ENCODE results near the gene CRACR2B. TPM values are rescaled to one million over a fixed set of nuclear protein-coding genes. Genes with fewer than 3 reads are reported as not detected.

The CRACR2B gene
- total RNA-seq, 1 donor from 2014 or later, result 8.0 TPM

DNA sequence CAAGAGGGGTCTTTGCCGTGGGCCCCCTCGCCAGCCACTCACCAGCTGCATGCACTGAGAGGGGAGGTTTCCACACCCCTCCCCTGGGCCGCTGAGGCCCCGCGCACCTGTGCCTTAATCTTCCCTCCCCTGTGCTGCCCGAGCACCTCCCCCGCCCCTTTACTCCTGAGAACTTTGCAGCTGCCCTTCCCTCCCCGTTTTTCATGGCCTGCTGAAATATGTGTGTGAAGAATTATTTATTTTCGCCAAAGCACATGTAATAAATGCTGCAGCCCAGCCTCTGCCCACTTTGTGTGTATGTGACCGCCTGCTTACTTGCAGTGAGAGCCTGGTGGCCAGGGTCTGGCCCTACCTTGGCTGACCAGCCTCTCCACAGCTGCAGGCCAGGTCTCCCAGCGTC is 2.8 kb upstream of the CRACR2B start:
- intact Hi-C loops (cut with micrococcal nuclease), result no loop called here

DNA sequence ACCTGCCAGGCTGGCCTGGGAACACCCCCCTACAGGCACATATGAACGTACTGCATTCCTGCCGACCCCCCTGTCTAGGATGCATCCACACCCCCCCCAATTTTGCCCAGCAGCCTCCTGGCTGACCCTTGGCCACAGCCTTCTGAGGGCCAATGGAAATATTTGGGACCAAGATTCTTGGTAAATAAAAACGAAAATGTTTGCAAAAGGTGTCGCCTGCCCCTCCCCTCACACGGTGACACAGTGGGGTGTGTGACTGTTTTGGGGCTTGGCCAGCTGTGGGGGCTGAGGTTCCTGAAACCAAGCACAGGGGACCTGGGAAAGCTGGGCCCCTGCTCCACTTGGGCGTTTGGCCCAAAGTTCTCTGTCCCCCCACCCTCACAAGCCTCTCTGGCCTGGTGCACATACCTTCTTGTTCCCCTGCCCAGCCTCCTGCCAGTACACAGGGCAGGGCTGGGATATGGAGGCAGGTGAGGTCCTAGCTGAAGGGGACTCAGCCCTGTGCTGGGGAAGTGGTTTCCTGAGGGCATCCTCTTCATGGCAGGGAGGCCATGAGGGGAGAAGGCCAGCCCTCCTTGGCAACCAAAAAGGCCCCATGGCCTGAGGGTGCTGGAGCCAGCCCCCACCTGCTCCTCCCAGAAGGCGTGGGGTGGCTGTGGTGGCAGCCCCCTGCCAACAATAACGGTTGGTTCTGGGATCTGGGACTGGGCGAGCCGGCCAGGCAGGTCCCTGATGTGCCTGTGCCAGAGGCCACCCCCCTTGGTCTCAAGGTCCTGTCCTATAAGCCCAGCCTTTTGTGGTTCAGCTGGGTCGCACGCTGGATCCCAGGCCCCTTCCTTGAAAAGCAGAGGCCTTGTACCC is 2.1 kb upstream of the CRACR2B start:
- intact Hi-C loops (cut with micrococcal nuclease), result no loop called here

DNA sequence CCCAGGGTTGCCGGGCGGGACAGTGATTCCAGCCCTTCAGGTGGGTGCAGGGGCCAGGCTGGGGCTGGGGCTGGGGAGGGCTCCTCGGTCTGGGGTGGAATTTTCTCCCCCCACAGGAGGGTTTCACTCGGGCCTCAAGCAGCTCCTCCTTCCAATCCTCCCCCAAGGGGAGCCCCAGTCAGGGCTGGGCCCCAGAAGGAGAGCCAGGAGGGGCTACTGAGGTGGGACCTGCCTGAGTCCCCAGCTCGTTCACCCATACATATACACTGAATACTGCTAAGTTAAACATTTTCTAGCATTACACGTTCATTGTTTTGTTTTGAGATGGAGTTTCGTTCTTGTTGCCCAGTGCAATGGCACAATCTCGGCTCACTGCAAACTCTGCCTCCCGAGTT is 1.5 kb upstream of the CRACR2B start:
- intact Hi-C loops (cut with micrococcal nuclease), result no loop called here

DNA sequence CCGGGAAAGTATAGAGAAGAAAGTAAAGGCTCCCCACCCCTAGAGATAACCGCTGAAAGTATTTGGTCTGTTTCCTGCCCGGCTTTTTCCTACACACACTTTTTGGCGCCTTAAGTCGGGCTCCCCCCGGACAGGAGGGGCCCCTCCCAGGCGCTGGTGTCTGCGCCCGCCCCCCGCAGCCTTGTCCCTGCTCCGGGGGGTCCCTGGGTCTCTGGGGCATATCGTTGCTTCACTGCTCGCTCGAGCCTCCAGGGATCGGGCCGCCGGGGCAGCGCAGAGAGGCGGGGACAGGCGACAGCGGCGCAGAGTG is 928 bp upstream of the CRACR2B start:
- intact Hi-C loops (cut with micrococcal nuclease), result no loop called here

DNA sequence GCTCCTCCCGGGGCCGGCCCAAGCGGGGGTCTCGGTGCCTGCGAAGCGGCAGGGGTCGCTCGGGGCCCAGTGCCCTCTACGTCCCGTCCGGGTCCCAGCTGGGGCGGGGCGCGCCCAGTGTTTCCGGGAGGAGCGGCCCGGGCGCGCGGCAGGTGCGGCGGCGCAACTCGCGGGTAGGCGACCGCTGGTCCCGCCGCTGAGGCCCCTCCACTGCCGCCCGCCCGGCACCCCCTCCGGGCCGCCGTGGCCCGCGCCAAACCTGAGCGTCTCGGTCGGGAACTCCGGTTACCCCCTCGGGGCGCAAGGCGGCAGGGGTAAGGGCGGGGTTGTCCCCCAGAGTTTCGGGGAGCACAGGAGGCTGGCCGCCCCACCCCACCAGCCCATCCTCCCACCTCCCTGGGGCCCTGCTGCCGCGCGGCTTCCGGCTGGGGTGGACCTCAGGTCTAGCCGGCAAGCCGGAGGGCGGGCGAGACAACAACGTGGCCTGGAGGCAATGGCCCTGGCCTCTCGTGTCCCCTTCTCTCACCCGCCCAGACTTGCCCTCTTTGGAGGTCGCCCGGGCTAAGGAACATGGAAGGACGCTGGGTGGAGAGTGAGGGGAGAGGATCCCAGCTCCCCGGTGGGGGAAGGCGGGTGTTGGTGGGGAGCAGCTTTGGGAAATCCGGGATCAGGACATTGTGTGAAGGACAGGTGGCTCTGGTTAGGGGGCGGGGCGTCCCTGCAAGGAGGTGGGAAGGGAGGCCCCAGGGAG is 398 bp upstream of the CRACR2B start:
- intact Hi-C loops (cut with micrococcal nuclease), result no loop called here

DNA sequence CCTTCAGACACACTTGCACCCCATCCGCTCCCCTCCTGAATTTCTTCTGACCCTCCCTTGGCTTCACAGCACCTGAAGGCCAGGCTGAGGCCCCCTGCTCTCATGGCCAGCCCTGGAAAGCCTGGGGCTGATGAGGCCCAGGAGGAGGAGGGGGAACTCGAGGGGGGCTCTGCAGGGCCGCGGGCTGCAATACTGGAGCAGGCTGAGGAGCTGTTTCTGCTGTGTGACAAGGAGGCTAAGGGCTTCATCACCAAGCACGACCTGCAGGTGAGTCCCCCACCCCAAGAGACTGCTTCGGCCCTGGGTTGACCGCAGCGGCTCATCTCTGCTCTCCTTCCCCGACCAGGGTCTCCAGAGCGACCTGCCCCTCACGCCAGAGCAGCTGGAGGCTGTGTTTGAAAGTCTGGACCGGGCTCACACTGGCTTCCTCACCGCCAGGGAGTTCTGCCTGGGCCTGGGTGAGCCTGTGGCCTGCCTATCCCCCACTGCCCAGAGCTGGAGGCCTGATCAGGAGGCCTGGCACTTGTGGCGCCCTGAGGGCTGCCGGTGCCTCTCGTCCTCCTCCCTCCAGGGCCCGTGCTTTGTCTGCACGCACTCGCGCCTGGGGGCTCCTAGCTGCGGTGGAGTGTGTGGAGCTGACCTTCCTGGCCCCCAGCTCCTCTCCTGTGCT is 922 bp downstream of the CRACR2B start:
- intact Hi-C loops (cut with micrococcal nuclease), result no loop called here

DNA sequence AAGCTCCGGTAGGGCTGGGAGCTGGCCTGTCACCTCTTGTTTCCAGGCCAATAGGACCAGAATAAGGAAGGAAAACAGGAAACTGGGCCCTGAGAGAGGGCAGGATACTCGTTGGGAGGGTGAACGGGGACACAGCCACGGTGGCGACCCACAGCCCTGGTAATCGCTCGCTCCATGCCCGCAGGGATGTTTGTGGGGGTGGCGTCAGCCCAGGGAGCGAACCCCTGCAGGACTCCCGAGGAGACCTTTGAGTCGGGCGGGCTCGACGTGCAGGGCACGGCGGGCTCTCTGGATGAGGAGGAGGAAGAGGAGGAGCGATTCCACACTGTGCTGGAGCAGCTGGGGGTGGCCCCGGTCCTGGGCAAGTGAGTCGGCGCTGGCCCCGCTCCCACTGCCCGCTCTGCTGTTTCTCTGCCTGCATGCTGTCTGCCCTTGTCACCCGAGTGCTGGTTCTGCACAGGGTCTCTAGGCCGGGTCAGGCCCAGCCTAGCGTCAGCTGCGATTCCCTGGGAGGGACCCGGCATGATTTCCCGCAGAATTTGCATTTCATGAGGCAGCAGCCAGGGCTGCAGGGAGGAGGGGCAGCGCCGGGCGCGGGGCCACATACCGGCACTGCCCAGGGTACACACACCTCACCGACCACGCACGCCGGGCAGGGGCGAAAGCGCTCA is 1.6 kb downstream of the CRACR2B start:
- intact Hi-C loops (cut with micrococcal nuclease), result no loop called here

DNA sequence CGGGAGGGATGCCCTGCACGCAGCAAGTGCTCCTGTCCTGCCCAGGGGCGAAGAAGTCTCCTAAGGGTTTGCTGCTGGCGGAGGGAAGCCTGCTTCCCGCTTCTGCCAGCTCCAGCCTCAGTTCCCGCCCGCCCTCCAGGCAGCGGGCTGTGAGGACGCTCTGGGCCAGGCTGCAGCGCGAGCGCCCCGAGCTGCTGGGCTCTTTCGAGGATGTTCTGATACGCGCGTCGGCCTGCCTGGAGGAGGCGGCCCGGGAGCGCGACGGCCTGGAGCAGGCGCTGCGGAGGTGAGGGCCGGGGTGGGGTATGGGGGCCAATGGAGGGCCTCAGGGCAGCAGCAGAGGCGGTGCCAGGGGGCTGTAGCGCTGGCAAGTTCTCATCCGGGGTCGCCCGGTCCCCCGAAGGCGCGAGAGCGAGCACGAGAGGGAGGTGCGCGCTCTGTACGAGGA is 2.2 kb downstream of the CRACR2B start:
- intact Hi-C loops (cut with micrococcal nuclease), result loop anchor here (1.0 kb wide), 1 partner anchor 11 kb away; no protein-coding TSS in a partner anchor

DNA sequence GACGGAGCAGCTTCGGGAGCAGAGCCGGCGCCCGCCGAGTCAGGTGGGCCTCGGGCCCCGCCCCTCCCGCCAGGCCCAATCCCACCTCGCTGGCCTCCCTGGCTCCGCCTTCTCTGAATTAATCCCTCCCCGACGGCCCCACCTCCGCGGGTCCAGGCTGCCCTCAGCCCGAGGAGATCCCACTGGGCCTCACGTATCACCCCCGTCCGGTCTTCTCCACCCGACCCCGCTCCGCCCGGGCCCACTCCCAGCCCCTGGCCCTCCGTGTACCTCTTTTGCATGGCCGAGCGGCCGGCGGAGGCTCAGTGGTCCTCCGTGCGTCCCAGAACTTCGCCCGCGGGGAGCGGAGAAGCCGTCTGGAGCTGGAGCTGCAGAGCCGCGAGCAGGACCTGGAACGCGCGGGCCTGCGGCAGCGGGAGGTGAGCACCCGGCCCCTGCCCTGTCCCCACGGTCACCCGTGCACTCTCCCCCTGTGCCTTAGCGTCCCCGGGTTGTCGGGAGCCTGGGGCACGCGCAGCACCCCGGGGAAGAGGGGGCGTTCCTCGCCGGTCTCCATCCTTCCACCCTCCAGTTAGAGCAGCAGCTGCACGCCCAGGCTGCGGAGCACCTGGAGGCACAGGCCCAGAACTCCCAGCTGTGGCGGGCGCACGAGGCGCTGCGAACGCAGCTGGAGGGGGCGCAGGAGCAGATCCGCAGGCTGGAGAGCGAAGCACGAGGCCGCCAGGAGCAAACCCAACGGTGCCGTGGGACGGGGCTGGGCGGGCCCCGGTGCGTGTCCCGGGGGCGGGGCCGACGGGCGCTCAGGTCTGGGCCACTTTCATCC is 2.8 kb downstream of the CRACR2B start:
- intact Hi-C loops (cut with micrococcal nuclease), result loop anchor here (1.0 kb wide), 1 partner anchor 11 kb away; no protein-coding TSS in a partner anchor

DNA sequence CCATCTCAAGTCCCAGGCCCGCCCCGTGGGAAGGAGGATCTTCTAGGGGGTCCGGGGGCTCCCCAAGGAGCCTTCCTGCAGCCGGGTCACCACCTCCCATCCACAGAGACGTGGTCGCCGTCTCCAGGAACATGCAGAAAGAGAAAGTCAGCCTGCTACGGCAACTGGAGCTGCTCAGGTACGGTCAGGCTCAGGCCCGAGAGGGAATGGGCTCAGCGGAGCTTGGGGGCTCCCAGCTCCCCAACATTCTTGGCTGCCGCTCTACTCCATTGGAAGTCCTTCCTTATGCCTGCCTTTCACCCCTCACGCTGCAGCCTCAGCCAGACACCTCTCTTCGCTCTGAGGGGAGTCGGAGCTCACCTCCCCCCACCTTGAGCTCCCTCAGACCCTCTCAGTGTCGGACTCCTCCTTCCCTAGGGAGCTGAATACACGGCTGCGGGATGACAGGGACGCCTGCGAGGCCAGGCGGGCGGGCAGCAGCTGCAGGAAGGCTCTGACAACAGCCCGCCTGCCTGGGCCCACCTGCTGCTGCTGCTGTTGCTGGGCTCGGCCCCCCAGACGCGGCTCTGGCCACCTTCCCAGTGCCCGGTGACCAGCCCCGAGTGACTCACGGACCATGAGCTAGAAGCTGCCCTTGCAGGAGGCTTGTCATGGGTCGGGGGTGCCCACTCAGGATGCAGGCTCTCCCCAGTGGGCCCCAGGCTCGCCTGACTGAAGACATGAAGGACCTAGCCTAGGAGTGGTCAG is 3.6 kb downstream of the CRACR2B start:
- intact Hi-C loops (cut with micrococcal nuclease), result no loop called here

DNA sequence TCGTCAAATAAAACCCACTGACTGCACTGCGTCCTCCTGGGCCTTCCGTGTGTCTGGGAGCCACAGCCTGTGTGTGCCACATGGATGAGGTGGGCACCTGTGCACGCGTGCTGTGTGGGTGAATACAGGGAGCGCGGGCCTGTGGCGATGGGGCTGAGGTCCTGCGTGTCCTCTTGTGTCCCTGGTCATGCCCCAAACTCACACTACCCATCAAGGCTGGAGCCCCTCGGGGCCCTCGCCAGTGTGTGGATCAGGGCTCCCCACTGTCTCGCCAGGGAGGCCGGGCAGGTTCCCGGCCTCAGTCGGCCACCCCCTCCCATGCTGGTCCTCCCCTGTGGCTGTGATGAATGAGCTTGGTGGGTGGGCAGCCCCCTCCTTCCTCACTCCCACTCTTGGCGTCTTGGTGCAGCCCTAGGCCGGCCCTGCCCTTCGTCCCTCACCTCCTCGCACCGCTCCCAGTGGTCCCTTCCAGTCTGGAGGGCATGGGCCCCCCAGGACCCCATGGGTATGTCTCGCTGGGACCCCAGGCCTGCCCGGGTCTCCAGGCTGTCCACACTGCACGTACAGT is 4.3 kb downstream of the CRACR2B start:
- intact Hi-C loops (cut with micrococcal nuclease), result no loop called here

DNA sequence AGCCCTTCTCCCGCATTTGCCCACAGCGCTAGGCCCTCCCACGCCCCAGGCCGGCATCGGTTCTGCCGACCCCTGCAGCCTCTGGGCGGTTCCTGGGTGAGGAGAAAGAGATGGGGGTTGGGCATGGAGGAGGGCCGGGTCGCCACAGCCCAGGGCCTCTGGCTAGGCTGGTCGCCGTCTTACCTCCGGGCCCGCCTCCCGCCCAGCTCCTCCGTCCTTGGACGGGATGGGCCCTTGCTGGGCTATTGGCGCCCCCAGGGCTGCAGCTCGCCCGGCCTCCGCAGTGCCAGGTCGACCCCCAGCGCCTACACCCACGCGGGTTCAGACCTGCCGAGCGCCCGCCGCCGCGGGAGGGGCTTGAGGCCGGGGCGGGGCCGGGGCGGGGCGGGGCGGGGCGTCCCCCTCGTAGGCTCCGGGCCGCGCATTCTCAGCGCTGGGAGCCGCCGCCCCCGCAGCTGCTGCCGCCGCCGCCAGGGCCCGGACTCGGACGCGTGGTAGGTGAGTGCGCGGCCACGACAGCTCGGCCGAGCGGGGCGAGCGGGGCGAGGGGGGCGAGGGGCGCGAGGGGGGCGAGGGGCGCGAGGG is 4.9 kb downstream of the CRACR2B start, which contains the start of gene CD151:
CD151 (plus strand) TSS at position 424 of the 585 bp plus-strand sequence. CDS start 3,118 bp downstream, outside the sequence.
- intact Hi-C loops (cut with micrococcal nuclease), result no loop called here

DNA sequence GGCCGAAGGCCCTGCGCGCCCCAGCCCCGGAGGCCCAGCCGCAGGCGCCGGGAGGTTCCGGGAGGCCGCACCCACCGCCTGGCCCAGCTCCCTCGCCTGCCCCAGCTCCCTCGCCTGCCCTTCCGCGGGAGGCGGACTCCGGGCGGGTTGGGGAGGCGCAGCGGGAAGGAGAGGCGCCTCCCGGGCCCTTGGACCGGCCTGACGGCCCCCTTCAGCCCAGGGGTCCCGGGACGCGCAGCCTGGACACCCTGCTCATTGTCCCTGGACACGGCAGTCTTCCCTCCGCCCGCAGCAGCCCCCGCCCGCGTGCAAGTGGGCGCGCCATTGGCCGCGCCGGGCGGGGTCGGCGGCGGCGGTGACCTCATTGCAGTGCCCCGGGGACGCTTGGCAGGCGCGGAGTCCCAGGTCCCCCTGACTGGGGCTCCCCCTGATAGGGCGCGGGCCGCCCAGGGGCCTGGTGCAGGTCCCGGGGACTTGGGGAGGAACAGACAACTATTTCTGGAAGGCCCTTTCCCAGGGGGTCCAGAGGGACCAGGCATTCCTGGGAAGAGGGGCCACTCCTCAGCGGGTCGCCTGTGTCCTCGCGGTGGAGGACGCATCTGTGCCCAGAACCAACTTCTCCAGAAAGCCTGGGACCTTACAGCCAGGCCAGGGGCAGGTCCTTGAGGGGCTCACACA is 5.5 kb downstream of the CRACR2B start:
- intact Hi-C loops (cut with micrococcal nuclease), result no loop called here

DNA sequence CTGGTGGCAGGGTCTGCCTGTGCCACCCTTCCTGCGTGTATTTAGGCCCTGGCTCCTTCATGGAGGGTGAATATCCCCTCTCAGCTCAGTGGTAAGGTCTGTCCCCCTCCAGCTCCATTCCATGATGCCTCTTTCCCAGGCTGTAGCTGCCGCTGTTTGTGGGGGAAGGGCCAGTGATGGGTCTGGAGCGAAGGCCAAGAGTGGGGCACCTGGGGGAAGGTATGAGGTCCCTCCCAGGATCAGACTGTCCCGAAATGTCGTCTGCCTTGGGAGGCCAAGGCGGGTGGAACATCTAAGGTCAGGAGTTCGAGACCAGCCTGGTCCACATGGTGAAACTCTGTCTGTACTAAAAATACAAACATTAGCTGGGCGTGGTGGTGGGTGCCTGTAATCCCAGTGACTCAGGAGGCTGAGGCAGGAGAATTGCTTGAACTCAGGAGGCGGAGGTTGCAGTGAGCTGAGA is 6.2 kb downstream of the CRACR2B start:
- intact Hi-C loops (cut with micrococcal nuclease), result no loop called here

DNA sequence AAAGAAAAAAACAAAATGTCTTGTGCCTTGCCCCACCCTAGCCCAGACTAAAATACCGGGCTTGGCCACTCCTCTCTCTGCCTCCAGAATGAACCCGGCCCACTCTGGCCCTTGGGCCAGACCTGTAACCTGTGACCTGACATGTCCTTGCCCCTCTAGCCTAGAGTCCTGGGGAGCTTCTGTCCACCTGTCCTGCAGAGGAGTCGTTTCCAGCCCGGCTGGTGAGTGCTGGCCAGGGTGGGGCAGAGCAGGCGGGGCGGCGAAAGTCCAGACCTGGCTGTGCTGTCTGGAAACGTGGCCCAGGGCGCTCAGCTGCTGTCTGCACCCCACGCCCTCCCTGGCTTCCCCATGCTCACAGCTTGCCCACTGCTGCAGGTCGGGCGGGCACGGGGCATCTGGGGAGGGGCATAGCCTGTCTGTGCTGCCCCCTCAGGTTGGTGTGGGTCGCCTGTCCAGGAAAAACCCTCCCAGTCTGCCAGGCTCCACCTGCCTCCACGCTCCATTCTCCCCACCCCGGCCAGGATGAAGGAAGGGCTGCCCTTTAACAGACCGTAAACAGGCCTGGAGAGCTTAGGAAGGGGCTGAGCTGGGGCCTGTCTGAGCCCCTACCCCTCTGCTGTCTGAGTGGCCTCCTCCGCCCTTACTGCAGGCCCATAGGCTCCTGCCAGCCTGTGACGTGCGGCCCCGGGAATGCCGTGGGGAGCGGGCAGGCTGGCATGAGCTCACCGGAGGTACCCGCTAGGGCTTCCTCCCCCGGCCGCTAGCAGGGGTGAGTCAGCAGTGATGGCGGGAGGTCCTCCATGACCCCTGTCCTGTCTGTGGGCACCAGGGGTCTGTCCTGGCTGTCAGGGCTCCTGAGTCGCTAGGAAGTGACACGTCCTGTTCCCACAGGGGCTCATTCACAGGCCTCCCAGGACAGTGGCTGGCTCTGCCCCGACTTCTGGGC is 6.9 kb downstream of the CRACR2B start:
- intact Hi-C loops (cut with micrococcal nuclease), result no loop called here

DNA sequence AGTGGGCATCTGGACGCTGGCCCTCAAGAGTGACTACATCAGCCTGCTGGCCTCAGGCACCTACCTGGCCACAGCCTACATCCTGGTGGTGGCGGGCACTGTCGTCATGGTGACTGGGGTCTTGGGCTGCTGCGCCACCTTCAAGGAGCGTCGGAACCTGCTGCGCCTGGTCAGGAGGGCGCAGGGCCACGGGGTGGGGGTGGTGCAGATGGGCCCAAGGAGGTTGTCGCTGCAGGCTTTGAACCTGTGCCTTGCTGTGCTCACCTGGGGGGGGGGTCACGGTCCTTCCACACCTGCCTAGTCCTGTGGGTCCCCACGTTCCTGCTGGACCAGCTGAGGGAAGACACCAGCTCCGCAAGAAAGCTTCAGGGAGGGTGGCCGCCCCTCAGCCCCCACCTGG is 8.6 kb downstream of the CRACR2B start:
- intact Hi-C loops (cut with micrococcal nuclease), result no loop called here

DNA sequence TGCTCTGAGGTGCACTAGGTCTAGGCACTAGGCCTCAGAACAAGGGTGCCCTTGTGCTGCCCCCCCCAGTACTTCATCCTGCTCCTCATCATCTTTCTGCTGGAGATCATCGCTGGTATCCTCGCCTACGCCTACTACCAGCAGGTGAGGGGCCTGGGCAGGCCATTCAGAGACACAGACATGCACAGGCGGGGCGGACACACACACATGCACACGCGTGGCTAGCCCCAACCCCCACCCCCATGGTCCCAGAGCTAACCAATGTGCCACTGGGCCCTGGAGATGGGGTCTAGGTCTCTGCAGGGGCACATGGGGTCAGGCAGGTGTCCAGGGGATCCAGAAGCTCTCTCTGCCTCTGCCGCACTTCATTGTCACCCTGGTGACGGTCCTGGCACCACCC is 9.0 kb downstream of the CRACR2B start:
- intact Hi-C loops (cut with micrococcal nuclease), result no loop called here
